Femur (tissue), 1 donor: Measurements from ENCODE around the gene BSND.
A peak's percentile ranks its signal among the peaks of the same experiment; 100 is the strongest.

ENCODE experiments used
- DNase-seq: peaks from one replicate; pipeline ENCODE4 v3.0.0-alpha.2; 2017

Gene BSND

DNA sequence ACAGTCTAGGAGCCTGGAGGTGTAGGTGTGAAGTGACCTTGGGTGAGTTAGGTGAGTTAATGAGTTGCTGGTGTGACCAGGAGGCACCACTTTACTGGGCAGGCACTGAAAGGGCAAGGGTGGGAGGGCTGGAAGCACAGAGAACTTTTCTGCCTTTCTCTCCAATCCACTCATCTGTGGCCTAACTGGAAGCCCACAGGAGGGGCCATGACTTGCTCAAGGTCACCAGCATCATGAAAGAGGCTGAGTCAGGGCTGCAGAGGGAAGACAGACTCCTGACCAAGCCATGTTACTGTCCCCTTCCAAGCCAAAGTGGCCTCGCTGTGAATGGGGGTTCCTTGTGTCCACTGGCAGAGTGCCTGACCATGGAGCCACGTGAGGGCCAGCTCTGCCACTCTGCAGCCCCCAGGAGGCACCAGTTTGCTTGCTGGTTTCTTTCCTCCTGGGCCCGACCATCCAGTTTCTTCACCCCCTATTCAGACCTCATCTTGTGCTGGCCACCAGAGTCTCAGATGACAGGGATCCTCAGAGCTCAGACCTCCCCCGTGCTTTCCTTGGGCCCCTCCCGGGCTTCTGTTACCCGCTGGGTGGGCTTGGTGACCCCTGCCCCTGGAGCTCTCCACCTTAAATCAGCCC lies 4.3 kb upstream of the BSND start:
- no peak for DNase-seq

DNA sequence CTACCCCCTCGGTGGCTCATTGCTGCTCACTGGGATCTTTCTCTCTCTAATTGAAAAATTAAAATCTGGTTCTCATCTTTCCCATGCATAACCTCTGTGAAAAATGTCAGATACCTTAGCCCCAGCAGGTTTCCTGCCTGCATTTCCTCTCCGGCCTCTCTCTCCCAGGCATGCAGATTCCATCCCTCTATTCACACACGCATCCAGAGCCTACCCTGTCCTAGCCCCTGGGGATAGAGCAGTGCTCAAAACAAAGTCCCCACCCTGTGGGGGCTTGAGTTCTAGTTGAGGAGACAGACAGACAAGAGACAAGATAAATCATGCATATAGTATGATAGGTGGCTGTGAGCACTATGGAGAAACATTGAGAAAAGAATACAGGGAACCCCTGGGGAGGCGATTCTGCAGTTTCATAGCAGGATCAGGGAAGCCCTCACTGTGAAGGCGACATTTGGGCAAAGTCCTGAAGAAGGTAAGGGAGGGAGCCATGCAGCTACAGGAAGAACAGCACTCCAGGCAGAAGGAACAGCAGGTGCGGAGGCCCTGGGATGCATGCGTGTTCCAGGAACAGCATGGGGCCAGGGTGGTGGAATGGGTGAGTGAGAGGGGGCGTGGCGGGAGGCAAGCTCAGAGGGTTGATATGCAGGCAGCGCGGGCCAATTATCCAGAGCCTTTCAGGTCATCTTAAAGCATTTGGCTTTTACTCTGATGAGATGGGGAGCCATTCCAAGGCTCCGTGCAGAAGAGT lies 3.5 kb upstream of the BSND start:
- no peak for DNase-seq

DNA sequence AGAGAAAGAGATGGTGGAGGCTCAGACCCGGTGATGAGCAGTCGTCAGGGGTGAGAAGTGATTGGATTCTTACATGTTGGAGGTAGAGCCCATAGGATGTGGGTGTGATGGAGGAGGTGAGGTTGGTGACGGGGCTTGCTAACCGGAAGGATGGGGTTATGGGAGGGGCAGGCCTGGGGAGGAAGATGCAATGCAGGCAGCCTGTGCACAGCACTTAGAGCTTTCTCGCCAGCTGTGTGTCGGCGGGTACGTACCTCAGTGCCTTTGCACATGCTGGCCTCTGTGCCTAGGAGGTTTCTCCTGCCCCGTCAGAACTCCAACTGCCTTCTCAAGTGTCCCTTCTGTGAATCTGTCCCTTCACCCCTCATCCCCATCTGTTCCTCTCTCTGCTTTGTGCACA lies 2.9 kb upstream of the BSND start:
- DNase-seq, result no peak

DNA sequence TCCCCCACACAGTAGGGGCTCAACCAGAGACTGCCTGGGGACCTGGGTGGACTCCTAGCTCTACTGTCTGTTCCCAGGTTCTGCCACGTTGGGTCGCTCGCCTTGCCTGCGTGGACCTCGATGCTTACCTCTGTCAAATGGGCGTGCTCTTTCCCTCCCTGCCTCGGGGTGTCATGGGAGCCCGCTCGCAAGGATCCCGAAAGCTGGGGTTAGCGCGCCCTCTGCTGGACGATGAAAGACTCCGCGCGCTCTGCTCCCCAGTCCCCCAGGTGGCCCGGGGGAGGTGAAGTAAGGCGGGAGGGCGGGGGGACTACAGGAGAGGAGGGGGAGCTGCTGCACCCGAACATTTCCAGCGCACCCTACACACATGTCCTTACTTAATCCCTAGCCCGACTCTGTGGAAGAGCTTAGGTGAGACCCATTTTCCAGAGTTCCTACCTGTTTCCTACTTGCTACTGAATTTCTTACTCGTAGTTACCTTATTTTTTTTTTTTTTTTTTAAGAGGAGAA lies 2.3 kb upstream of the BSND start:
- DNase-seq, result peak; percentile 75

DNA sequence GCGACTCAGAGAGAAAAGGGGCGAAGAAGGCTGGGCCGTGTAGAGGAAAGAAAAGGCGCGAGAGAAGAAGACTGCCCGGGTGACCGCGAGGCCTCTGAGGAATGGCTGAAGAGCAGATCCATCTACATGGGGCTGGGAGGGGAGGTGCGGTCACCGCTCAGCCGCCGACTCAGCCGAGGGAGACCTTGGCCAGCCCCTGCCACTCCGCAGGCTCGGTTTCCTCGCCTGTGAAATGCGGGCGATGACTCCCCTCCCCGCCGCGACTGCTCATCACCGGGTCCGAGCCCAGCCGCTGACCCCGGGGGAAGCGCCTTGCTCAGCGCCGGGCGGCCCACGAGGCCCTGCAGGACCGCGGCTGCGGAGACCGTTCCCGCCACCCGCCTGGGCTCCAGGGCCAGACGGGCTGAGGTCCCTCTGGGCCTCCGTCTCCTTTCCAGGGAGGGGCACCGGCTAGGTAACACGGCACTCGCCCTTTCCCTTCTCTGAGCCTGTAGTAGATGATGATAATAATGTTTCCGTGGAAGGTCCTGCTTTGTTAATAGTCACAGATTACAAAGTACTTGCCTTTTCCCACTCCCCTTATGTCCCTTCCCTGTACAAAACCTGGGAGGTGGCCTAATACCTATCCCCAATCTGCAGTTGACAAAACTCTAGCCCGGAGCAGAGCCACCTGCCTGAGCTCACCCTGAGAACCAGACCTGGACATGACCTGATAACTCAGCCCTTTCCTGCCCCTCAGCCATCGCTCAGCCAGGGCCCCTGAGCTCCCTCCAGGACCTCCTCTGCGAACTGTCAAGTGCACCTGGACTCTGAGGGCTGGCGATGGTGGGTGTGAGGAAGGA lies 1.6 kb upstream of the BSND start:
- no peak for DNase-seq

DNA sequence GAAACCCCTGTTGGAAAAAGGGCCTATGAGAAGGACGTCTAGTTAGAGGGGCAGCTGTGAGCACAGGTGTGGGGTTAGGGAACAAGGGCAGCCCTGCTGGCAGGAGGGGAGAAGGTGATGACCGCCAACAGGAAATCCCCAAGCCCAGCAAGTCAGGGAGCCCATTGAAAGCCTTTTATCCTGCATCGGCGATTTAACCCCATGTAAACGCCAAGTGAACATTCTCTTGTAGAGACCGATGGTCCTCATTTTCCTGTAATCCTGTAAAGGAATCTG lies 1.1 kb upstream of the BSND start:
- no peak for DNase-seq

DNA sequence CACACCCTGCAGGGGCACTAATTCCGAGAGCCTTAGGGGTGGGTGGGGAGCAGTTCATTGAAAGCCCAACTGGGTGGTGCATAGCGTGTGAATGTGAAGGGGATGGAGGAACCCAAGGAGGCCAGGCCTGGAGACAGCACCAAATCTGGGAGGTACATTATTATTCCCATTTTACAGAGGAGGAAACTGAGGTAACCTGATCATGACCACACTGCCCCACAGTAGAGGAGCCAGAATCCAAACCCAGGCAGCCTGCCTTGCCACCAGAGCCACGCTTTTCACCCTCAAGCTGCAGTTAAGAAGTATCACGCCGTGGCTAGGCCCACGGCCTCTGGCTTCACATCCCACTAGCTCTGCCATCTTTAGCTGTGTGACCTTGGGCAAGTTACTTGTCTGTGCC lies 633 bp upstream of the BSND start:
- no peak for DNase-seq

DNA sequence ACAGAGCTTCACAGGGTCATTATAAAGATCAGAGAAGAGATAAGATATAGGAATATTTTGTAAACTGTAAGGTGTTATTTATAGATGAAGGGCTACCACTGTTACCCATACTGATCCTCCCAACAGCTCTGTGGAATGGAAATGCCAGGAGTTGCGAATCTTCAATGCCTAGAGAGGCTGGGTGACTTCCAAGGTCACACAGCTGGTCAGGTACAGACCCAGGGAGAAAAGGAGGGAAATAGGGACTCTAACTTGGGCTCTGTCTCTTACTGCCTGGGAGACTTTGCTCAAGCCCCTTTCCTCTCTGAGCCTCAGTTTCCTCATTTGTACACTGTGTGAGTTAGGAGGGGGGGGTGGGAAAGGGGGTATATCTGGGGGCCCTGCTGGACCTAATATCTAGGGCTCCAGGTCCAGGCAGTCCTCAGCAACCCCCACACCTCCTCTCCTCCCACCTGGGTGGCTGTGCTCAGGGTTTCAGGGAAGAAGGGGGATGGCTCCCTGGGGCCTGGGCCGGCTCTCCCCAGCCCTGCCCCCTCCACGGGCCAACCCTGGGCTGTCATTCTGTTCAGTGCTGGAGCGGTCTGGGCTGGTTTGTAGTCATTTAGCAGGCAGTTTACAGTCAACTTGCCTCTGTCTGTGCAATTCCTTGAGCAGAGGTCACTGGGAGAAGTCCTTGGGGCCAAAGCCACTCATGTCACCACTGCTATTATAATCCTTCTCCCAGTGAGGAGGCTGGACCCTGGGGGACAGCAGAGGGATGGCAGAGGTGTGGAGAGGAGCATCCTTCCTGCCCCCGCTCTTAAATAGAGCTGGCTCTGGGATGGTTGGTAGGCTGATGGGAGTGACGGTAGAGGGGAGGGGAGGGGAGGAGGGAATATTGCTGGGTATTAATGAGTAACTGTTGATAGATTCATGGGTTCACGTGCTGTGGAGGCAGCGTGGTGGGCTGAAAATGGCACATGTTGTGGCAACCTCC lies 1.7 kb downstream of the BSND start:
- DNase-seq, result no peak

DNA sequence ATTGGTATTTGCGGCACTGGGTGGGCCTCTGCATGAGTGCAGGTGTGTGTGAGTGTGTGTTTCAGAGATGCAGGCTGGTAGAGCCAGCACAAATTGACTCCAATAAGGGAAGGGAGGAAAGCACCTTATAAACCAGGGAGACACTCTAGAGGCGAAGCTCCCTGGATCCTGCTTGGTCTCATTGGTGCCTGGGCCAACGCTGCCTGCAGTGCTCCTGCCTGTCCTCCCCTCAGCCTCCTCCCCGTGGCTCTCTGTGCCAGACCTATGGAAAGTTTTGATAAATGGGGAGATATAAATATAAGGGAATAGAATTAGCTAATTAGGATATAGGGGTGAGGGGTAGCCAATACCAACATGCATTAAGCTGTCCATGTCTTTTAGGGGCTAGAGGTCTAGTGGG lies 2.6 kb downstream of the BSND start:
- DNase-seq, result no peak

DNA sequence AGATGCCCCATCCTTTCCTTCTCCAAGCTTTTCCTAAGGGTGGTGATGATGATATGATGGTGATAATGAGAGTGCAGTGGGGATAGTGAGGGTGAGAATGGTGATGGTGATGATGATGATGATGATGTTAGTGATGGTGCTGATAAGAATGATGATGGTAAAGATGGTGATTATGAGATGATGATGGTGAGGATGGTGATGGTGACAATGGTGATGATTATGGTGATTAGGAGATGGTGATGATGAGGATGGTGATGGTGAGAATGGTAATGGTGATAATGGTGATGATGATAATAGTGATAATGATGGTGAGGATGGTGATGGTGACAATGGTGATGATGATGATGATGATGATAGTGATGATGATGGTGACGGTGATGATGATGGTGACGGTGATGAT lies 4.0 kb downstream of the BSND start:
- DNase-seq, result no peak

DNA sequence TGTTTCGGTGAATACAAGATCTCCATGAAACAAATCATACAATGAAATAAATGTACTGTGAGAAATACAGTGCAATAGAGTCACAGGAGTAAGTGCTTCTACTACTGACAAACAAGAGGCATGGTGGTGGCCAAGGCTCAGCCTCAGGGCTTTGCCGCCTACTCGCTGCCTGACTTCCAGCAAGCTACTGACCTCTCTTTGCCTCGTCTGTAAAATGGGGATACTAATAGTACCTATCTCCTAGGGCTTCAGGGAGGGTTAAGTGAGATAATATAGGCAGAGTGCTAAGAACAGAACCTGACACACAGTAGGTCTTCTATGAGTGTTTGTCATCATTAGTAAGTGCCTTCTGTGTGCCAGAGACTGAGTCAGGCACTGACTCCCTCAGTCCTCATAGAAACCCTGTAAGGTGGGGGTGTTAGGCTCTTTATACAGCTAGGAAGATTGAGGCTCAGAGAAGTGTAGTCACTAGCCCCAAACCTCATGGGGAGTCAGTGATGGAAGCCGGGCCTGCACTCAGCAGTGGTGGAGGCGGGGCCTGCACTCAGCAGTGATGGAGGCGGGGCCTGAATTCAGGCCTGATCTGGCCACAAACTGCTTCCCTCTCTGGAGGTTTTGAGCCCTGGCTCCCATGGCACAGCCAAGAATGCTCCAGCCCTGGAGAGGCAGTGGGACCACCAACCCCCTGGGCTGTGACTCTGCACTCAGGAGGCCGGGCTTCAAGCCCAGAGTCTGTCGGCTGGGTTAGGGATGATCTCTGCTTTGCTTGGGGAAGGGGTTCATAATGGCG lies 6.8 kb downstream of the BSND start:
- DNase-seq, result no peak

DNA sequence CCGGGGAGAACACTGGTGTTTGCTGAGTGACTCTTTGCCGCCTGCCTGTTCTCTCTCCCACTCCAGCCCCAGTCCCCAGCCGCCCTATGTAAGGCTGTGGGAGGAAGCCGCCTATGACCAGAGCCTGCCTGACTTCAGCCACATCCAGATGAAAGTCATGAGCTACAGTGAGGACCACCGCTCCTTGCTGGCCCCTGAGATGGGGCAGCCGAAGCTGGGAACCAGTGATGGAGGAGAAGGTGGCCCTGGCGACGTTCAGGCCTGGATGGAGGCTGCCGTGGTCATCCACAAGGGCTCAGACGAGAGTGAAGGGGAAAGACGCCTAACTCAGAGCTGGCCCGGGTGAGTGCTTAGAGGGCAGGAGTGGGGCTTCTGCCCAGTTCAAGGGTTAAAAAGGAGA lies 8.2 kb downstream of the BSND start:
- DNase-seq, result no peak

DNA sequence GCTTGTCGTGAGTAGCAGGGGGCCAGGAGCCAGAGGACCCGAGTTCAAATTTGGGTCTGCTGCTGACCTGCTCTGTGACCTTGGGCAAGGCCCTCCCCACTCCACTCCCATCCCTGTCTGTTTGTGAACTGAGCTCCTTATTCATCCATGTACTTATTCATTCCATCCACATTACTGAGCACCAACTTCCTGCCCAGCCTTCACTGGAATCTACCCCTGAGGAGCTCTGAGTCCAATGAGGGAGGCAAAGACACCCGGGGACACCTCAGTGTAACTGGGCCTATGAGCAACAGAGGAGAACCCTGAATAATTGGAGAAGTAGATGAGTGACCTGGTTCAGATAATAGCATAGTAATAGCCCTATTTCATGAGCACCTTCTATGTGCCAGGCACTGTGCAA lies 8.9 kb downstream of the BSND start:
- DNase-seq, result no peak

DNA sequence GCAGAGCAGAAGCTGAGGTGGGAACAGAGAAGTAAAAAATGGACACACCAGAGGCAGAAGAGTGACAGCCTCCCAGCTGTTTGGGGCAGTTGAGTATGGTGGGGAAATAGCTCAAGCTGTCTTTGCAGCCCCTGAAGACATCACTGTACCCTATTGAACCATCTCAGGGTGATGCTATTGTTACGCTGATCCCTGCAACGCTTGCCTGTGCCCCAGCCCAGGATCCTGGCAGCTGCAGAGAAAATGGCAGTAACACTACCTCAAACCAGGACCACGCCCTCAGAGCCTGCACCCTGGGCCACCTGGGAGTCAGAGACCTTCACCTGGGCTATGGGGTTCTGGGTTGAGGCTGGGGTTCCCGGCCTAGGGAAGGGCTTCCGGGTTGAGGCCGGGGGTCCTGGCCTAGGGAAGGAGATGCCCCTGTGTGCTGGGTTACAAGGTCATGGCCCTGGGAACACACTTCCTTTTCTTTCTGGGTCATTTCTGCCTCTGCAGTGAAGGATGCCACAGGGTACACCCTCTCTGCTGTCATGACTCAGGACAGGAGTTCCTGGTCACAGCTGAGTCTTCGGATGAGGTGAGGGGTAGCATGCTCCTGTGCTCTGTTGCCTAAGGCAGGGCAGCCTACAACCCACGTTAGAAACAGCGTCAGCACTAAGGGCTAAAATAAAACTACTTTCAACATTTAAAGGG lies 11.6 kb downstream of the BSND start:
- no peak for DNase-seq

DNA sequence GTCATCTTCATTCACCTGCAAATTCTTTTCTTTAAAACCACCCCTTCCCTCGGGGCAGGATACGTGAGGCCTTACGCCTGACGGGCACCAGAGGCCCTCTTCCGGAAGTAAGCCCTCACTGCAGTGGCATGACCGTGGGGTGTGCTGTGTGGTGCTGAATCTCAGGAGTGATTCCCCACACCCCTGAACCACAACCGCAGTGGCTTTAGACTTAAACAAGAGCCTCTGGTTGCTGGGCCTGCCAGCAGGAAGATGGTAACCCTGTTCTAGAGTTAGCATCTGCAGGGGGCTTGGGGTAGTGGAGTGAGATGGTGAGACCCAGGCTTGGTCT lies 12.1 kb downstream of the BSND start:
- DNase-seq, result no peak

DNA sequence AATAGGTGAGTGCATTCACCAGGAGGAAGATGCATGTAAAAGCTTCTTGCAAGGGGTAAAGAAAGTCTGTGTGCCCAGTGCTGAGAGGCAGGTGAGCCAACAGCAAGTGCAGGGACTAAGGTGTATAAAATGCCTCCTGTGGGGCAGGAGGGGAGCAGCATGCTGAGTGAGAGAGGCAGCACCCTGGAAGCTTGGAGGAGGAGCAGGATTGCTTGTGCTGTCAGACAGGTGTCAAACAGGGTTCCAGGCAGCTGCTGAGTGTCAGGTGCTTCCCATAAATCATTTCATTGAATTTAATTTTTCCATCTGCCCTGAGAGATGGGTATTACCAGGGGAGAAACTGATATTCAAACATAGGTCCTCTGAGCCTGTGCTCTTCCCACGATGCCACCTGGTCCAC lies 13.9 kb downstream of the BSND start:
- no peak for DNase-seq

DNA sequence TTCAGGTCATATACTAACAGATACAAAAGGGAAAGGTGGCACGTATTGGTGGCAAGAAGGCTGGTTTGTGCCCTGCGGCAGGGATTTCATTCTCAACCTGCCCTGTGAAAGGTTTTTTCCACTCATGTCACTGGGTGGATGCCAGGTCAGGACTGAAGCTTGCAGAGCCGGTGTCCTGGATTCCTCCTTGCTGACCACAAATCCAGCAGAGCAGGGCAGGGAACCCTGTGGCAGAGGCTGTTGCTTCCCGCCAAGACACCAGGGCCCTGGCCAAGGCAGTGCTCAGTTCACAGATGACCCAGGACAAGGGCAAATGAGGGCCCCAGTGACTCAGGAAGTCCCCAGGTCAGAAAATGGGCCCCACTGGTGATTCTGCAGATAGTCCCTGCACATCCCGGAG lies 16.4 kb downstream of the BSND start:
- no peak for DNase-seq

DNA sequence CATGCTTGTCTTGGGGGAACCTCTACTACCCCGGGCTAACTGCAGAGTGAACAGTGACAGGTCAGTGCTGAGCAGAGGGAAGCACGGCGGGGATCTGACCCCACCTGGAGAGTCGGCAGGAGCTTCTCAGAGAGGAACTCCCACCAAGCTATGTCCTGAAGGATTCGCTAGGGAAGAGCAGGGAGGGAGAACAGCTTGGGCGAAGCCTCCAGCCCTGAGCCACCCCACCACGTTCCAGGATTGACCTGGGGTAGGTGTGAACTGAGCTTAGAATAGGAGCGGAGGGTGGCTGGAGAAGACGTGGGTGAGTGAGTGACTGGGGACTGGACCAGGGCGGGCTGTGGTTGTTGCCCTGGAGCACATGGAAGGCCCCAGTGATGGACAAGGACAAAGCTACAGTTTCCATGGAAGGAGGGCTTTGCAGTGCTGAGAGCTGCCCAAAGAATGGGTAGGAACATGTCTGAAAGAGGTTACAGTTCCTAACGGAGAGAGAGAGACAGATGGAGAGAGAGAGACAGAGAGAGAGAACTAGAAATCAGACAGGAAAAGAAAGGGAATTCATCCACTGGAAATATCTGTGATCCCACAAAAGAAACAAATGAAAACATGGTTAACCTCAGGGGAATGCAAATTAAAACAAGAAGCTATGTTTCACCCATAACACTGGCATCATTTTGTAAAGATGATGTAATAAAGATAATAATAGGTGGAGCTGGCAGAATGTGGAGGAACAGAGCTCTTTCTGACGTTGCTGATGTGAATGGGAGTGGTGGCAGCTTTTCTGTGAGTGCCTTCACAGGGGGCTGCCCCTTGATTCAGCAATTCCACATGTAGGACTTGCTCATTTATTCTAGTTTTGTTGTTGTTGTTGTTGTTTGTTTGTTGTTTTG lies 17.2 kb downstream of the BSND start:
- no peak for DNase-seq

DNA sequence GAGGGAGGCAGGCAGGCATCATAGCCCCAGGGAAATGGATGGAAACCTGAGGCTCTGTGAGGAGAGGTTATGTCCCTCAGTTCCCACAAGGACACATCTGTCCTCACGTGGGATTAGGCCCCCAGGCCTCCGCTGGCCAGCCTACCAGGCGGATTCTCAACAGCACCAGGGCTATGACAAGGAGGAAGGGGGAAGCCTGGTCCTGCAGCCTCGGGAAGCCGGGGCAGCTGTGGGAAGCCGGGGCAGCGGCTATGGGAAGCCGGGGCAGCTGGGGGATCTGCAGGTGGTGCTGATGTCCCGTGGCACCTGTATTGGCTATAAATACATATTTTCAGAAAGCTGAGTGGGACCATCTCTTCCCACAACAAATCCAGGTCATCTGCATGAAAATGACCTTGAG lies 19.7 kb downstream of the BSND start:
- DNase-seq, result no peak

DNA sequence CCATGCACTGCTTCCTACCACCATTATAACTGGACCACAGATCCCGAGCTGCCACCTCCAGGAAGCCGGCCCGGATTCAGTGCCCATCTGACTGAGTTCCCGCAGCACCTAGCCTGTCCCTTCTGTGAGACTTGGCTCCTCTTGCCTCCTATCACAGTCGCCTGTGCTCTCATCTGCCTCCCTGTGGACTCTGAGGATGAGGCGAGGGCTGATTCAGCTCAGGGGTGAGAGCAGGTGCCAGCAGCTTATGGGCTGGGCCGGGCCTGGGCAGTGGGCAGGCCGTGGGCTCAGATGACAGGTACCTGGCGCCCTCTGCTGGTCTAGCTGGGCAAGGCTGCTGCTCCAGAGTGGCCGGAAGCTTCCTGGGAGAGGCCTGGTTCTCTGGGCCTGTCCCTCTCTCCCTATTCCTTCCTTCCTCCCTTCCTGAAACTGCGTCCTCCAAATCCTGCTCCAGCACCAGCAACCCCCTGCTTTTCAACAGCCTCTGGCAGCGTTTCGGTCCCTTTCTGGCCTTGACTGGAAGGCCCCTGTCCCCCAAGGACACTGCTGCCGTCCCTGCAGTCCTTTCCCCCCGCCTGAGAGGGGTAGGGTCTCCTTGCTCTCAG lies 23.3 kb downstream of the BSND start:
- DNase-seq, result peak; percentile 89
